GM18867 (cell line): Measurements from ENCODE around the gene SCN3A.
A peak's percentile ranks its signal among the peaks of the same experiment; 100 is the strongest.

Experiments
- ATAC-seq: cut with Tn5 transposase; IDR thresholded peaks from one replicate; pipeline ENCODE4 v1.9.1; 2021; ENCODE audit warnings: mild to moderate bottlenecking, moderate library complexity; ENCODE audit not compliant: unreplicated experiment

Gene SCN3A

DNA sequence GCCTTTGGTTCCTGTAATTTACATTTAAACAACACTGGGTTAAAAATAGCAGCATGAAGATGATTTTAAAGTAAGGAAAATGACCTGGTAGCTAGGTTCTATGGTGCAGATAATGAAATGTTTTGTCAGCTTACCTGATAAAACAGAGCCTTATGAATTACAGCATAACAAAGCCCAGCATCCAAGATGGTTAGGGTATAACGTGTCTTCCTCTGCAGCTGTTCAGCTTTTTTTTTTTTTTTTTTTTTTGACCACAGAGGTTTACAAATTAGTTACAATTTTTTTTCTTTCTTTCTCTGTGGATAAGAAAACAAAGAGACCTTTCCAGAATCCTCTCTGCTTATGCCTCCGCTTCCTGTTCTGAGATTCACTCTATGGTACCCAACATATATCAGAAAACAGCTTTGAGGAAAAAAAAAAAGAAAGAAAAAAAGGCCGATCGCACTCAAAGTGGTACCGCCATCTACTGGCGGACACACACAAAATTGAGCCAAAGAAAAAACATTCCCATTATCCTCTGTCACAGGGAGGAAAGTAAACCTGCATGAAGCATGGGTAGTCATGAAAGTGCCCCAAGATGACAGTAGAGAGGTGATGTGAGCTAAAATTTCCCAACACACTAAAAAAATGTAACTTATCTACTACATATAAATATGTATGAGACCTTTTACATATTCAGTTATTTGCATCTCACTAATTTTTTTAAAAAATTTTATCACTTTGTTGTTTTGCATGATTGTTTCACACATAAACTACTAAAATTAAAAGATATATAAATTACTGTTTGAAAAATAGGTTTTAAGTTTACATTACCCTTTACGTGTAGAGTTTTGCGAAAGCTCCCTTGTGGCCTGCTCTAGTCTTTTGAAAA is at the start of gene SCN3A:
Gene SCN3A, minus strand, starts transcription at position 362 of the 871 bp plus-strand sequence. CDS start 27,656 bp downstream, outside the sequence.
- peak; percentile 66 for ATAC-seq

DNA sequence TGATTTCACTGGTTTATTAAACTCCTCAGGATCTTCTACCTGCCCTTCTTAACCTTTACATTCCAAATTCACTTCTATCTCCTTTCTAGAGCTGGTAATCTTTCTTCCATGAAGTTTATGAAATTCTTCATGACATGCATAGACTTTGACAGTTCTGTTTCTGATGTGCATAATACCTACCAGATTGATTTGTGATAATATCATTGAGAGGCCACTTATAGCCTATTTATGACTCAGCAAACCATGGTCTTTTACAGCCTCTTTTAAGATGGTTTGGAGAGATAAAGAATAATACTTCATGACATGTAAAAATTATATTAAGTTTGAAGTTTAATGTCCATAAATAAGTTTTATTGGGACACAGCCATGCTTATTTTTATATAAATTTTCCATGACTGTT is 49.3 kb upstream of the SCN3A start:
- ATAC-seq, result no peak

DNA sequence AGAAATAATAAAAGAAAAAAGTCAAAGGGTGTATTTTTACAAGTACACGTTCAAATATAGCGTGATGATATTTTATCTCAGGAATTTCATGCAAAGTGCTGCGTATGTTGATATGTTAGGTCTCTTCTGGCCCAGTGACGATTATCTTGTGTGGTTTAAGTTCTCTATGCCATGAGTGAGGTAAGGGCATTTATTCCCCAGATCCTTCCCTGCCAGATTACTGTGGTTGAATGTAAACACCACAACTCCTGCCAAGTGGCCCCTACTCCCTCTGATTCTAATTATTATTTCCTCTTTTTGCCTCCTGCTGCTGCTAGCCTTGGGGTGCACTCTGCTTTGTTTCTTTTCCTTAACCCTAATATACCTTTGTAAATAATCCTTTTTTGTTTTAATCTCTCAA is 47.5 kb upstream of the SCN3A start:
- no peak for ATAC-seq

DNA sequence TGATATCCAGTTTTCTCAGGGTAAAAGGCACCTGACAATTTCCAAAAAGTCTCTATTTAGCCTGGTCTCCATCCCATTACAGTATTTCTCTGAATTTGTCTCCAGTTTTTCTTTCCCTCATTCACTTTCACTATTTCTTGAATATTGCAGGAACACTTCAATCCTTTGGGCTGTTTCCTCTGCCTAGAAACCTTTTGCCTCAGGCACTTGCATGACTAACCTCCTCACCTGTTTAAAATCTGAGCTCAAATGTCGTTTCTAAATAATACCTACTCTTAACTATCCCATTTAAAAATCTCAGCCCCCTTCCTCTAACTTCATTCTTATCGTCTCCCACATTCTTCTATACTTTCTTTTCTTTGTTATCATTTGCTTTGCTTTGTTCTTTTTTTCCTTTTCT is 44.4 kb upstream of the SCN3A start:
- no peak for ATAC-seq

DNA sequence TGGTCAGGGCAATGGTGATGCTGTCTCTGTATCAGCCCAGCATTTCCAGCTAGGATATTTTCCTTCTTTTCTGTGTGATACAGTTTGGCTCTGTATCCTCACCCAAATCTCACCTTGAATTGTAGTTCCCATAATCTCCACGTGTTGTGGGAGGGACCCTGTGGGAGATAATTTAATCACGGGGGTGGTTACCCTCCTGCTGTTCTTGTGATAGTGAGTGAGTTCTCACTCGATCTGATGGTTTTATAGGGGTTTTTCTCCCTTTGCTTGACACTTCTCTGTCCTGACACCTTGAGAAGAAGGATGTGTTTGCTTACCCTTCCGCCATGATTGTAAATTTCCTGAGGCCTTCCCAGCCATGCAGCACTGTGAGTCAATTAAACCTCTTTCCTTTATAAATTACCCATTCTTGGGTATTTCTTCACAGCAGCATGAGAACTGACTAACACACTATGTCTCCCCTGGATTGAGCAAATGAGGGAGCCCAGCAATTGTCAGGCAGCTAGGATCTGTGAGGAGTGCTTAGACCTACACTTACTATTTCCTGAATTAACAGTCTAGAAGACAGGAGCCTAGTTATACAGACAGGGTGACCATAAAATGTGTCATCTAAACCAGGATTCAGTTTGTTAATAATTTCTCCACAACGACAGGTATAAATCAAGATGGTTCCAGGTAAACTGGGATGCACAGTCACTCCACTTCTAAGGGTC is 41.4 kb upstream of the SCN3A start:
- ATAC-seq, result no peak

DNA sequence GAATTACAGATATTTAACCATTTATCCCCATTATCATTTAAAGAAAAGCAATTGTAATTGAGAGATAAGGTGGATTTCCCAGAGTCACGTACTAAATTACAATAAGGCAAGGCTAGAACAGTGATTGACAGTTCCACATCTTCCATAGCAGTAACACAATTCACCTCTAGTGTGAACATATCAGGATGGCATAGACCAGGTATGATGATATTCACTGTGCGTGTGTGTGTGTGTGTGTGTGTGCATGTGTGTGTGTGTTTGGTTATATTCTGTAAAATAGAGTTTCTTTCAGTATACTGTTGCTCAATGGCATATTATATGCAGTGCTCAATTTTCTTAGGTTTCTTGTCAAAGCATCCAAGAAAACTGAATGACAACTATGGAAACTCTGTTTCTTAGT is 37.1 kb upstream of the SCN3A start:
- ATAC-seq, result no peak

DNA sequence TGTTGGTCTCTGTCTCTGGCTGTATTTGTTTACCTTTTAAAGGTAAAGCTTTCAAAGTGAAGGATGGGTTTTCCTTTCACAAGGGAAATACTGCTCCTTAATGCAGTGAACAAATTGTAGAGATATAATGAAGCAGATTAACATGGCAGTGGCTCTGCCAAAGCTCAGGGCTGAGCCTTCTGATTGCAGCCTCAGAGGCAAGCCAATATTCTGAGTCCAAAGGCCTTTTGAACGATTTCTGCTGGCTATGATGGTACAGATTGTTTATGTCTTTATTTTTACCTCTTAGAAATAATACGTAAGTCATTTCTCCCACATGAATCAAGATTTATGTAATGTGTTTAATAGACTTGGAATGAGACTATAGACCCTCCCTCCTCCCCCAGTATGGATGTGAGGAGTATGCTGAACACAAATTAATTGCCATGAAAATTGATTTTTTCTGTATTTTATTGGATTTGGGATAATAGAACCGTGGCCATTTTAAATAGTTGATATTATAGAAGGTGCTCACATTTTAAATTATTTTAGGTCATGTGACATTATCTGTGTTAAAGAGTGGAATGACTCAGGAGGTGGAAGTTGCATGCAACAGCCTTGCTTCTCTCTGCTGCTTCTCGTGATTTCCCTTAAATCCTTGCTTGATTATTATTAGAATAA is 36.1 kb upstream of the SCN3A start:
- ATAC-seq, result no peak

DNA sequence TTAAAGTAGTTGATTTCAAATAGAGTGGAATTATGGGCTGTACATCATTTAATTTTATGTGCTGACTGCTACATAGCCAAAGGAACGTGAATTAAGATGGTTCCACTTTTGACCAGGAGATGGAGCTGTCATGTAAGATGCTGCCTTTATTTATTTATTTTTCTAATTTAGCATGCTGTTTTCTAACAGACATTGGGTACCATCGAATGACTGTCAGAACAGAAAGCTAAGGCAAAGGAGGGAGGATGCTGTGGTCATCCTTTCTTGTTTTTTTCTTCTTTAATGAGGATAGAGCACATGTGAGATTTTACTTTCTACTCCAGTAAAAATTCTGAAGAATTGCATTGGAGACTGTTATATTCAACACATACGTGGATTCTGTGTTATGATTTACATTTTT is 35.4 kb upstream of the SCN3A start, which contains the start of gene SCN2A:
Gene SCN2A, plus strand, starts transcription at position 185 of the 400 bp plus-strand sequence. CDS start 56,410 bp downstream, outside the sequence.
- ATAC-seq, result peak; percentile 81

DNA sequence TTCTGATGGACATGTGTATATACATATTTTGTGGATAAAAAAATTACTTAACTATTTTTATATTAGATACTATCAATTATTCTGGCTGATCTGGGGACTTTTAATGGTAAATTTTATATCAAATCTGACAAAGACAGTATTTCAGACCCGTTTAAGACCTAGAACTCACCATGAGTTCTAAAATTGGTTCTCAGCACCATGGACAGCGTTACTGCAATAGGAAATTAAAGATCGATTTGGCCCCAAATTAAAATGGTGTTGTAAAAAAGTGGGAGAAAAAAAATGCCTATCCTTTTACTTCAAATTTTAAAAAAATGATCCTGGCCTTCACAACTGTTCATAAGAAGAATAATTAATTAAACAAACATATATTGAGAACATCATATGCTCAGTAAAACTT is 34.4 kb upstream of the SCN3A start:
- no peak for ATAC-seq

DNA sequence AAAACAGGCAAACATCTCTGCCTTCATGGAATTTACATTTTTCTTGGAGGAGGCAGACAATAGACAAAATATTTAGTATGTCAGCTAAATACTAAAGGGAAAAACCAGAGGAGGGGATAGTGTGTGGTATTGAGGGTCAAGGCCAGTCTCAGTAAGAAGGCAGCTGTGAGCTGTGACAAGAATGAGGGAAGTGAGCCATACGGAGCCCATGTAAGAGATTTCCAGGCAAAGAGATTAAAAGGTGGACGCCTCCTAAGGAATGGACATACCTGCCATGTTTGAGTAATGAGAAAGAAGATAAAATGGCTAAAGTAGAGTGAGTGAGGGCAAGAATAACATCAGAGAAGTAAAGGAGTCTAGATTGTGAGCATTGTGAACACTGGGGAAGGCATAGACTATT is 33.2 kb upstream of the SCN3A start:
- ATAC-seq, result no peak

DNA sequence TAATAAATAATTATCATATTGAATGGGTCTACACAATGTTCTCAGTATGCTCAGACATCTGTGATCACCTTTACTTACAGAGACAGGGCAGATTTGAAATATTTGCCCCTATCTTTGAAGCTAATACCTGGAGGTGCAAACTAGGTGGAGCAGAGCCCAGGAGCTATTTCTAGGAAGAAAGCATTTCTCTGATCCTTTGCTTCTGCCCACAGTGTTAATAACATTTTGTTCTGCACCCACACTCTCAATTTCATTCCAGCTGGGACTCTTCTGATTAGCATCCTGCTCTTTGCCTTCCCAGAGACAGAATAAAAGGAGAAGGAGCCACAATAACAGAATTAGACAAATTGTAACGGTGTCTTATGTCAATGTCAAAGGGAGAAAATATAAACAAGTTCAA is 23.7 kb upstream of the SCN3A start:
- no peak for ATAC-seq

DNA sequence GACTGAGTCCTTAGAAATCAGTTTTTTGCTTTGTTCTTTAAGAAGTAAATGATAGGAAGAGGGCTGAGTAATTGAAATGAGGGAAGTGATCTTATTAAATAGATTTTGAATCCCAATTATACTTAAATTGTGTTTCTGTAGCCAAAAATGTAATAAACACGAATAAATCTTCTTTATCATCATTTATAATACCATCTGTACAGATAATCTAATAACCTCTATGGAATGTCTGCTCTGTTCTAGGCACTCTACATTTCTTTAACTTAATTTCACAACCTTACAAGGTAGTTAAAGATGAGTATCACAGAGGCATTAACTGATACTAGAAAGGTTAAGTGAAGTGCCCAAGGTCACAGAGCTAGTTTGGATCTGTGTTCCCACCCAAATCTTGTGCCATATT is 21.1 kb upstream of the SCN3A start:
- ATAC-seq, result no peak

DNA sequence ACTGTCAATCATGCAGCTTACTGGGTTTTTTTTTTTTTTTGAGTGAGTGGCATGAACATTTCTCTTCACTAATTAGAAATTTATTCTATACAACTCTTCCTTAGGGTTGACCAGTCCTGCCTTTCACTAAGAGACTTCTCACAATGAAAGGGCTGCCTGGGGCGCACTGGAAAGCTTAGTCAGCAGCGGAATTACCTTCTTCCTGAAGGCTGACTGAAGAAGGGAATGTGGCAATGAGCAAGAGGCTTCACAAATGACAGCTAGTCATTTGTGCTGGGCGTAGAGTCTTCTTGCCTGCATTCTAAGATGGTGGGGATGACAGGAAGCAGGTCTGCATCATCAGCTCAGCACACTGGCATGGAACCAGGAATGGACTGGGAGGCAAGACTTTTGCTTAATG is 15.6 kb upstream of the SCN3A start:
- no peak for ATAC-seq

DNA sequence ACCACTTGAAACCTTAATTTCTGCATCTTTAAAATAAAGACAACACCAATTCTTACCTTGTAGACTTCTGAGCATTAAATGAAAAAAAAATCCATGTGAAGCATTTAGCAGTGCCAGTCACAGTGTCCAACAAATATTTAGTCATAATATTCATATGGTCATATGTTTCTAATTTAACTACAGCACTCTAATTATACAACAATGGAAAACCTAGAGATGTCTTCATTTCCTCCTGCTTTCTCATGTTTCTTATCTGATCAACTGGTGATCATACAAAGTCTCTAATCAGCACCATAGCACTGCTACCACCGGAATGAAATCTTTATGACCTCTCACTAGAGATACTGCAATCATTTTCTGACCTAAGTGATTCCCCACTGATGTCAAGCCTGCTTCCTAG is 10.2 kb upstream of the SCN3A start:
- ATAC-seq, result no peak

DNA sequence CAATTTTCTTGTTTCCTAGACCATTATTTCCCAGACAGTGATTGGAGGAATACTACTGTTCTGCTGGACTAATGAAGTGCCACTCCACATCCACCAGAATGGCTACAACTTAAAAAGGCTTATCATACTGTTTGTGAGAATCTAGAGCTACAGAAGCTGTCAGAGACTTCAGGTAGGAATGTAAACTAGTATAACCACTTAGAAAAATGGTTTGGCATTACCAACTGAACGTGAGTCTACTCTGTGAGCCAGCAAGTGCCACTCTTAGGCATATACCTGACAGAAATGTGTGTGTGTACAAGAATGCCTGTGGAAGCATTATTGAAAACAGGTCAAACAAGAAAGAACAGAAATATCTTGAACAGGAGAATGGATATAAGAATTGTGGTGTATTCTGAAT is 4.2 kb upstream of the SCN3A start:
- no peak for ATAC-seq

DNA sequence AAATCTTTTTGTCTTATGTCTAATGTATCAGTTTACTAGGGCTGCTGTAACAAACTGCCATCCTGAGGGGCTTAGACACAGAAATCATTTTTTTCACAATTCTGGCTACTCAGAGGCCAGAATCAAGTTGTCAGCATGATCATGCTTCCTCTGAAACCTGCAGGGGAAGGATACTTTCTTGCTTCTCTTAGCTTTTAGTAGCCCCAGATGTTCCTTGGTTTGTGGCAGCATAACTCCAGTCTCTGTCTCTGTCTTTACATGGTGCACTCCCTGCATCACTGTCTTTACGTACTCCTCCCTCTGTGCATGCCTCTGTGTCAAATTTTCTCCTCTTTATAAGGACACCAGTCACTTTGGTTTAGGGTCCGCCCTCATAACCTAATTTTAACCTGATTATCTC is 2.0 kb upstream of the SCN3A start:
- no peak for ATAC-seq

DNA sequence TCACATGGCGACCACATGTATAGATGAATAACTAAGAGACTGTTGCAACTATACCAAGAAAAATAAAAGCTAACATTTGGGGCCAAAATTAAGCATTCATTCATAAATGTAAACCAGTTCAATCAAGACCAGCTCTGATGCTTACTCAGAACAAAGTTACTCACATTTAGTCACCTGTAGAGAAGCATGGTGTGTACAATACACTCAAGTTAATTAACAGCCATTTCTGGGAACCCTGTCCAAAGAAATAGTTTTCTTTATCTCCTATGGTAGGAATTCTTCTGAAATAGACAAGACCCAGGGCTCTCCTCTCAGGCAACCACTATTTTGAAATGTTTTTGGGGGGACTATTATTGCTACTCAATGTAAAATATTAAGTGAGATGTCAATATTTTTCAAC is 1.6 kb downstream of the SCN3A start:
- no peak for ATAC-seq

DNA sequence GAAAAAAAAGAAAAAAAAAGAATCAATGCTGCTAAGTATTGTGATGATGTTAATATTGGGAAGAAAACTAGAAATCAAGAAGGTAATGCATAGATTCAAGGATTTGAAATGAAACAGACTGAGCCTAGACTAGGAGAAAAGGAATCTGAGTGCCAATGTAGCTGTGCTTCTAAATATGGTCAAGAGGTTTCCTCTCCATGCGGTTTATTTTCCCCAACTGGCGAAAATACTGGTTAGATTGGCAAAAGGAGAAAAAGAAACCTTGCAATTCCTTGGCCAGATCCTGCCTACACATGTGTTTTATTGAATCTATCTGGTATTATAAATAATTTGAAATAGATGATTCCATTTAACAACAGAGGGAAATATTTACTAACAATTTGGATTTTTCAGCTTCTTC is 5.7 kb downstream of the SCN3A start:
- ATAC-seq, result no peak

DNA sequence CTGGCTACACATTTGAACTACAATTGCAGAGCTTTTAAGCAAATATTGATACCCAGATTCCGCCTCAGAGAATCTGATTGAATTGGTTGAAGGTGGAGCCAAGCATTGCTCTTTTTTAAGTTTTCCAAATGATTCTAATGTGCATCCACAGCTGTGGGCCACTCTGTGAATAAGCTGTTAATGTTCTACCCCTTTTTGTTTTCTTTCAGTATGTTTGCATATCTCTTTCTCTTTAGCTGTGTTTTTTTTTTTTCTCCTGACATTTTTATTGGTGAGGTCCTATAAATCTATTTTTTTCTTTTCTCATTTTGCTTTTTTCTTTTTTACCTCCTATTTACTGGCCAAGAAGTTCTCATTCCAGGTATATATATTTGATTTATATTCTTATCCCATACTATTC is 6.5 kb downstream of the SCN3A start:
- peak; percentile 19 for ATAC-seq

DNA sequence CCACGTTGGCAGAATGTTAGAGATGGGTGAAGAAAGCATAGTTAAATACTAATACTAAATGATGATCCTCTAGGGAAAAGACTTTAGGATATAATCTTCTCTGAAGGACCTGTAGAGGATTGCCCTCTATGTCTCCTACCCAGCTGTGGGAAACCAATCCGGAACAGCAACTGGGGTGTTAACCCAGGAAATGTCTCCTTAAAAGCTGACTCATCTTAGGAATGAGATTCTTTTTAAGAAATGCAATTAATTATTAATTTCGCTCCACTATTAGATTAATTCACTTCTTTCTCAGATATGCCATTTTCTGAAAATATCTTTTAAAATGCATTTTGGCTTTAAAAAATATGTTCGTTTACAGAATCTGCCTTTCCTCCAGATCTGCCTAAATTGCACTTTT is 7.4 kb downstream of the SCN3A start:
- no peak for ATAC-seq

DNA sequence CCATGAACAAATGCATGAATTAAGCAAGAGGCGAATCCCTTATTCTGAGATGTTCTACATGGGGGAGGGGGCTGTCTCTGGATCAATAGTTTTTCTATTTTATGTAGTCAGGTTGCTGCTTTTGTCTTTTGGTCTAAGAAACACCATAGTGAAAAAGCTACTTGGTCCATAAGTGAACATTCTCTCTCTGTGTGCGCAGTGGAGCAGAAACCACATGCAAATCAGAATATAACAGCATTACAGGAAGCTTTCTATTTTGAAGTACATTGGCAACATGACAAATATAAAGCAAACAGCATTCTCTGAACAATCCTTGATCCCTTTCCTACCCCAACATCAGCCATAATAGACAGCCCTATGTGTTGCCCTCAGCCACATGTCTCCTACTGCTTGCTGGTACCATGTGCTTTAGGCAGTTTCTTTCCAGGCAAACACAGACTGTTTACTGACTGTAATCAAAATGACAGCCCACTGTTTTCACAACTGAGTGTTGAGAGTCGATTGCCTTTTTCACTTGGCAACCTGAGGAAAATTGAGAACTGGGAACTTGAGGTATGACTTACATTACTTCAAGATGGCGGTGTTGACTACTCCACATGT is 10.6 kb downstream of the SCN3A start:
- peak; percentile 94 for ATAC-seq
